RWPE2 (cell line): ENCODE results near the gene ALKBH4.
"Not testable (repeated sequence)": the region's sequence is repeated elsewhere in the genome, so short reads cannot be mapped to it uniquely, and the experiment has no call there.

Experiments used
- ATAC-seq: fragments of 200-7000 bp; cut with Tn5 transposase; 3 replicates; pipeline ENCODE4 v1.9.1; 2021; ENCODE audit warnings: low read depth
- DNase-seq: peaks from one replicate; pipeline ENCODE4 v3.0.0-alpha.2; 2020; ENCODE audit warnings: low spot score
- H3K27ac ChIP-seq: fragments of 450-650 bp; 2 replicates; pipeline ENCODE4 v1.5.1; 2017; ENCODE audit warnings: mild to moderate bottlenecking; ENCODE audit not compliant: poor library complexity, severe bottlenecking
- H3K27me3 ChIP-seq: fragments of 250-450 bp; sonication (Bioruptor Pico); 2 replicates; pipeline ENCODE4 v1.5.1; 2021; ENCODE audit warnings: mild to moderate bottlenecking, moderate library complexity; ENCODE audit not compliant: insufficient read depth, poor library complexity, severe bottlenecking
- H3K36me3 ChIP-seq: fragments of 250-450 bp; sonication (Bioruptor Pico); 2 replicates; pipeline ENCODE4 v1.5.1; 2020; ENCODE audit warnings: low read depth, mild to moderate bottlenecking, moderate library complexity
- H3K4me1 ChIP-seq: fragments of 250-450 bp; sonication (Bioruptor Pico); 2 replicates; pipeline ENCODE4 v1.5.1; 2021; ENCODE audit warnings: mild to moderate bottlenecking, moderate library complexity; ENCODE audit not compliant: insufficient read depth, poor library complexity, severe bottlenecking
- H3K4me3 ChIP-seq: fragments of 250-450 bp; sonication (Bioruptor Pico); 2 replicates; pipeline ENCODE4 v1.5.1; 2021; ENCODE audit warnings: mild to moderate bottlenecking, moderate library complexity; ENCODE audit not compliant: severe bottlenecking
- H3K9me3 ChIP-seq: fragments of 250-450 bp; sonication (Bioruptor Pico); 2 replicates; pipeline ENCODE4 v1.5.1; 2021; ENCODE audit warnings: mild to moderate bottlenecking, moderate library complexity; ENCODE audit not compliant: severe bottlenecking
- CTCF ChIP-seq: fragments of 450-650 bp; IDR thresholded peaks from one replicate; pipeline ENCODE4 v1.5.1; 2017; ENCODE audit warnings: mild to moderate bottlenecking, moderate library complexity; ENCODE audit not compliant: poor library complexity, severe bottlenecking

Gene ALKBH4

GRCh38 chr7:102464577-102465280 lies at the start of gene ALKBH4, which contains the start of gene LRWD1:
Gene ALKBH4, minus strand, starts transcription at chr7:102464863. Its CDS starts 27 bp downstream, at chr7:102464836.
Gene LRWD1, plus strand, starts transcription at chr7:102464984. Its CDS starts 97 bp downstream, at chr7:102465081.
- peak; percentile 20 for TF ChIP-seq CTCF
- DNase-seq, result peak; percentile 90

GRCh38 chr7:102512642-102513221 lies 48.1 kb upstream of the ALKBH4 start:
- not testable (repeated sequence) for H3K27me3 ChIP-seq, H3K4me3 ChIP-seq, H3K4me1 ChIP-seq, ATAC-seq, H3K27ac ChIP-seq, H3K36me3 ChIP-seq, H3K9me3 ChIP-seq
- DNase-seq, result peak; percentile 48

More at GRCh38 chr7:102464577-102465280, at the start of gene ALKBH4, which contains the start of gene LRWD1:
- peak; percentile 86 for ATAC-seq
- Histone ChIP-seq H3K9me3 (no peaks in the 10 kb centered on the region), H3K4me1 (no peaks in the 10 kb centered on the region), H3K27me3 (no peaks in the 10 kb centered on the region), H3K4me3 (peak within 1 kb of the TSS; percentile 86), H3K36me3 (peaks cover 7% of the 10 kb centered on the region), H3K27ac (peak within 1 kb of the TSS; percentile 30)

GRCh38 chr7:102511860-102512522 lies 47.3 kb upstream of the ALKBH4 start:
- H3K27me3 ChIP-seq, H3K27ac ChIP-seq, H3K4me1 ChIP-seq, H3K4me3 ChIP-seq, DNase-seq, H3K9me3 ChIP-seq, H3K36me3 ChIP-seq: not testable (repeated sequence)
- ATAC-seq, result peak; percentile 62

- H3K36me3 ChIP-seq, H3K9me3 ChIP-seq, H3K27me3 ChIP-seq, H3K4me3 ChIP-seq, H3K27ac ChIP-seq, ATAC-seq, H3K4me1 ChIP-seq: not testable (repeated sequence)
- DNase-seq, result peak; percentile 2
Observed at GRCh38 chr7:102510575-102510974, 45.9 kb upstream of the ALKBH4 start.

- not testable (repeated sequence) for H3K9me3 ChIP-seq, H3K4me3 ChIP-seq, H3K27me3 ChIP-seq, ATAC-seq, H3K36me3 ChIP-seq, H3K27ac ChIP-seq, H3K4me1 ChIP-seq
- DNase-seq, result peak; percentile 32
Observed at GRCh38 chr7:102507410-102508088, 42.9 kb upstream of the ALKBH4 start.

GRCh38 chr7:102505298-102506185 lies 40.9 kb upstream of the ALKBH4 start:
- peak; percentile 91 for ATAC-seq
- DNase-seq, result peak; percentile 27
- H3K27ac ChIP-seq, H3K4me3 ChIP-seq, H3K27me3 ChIP-seq, H3K9me3 ChIP-seq, H3K36me3 ChIP-seq, H3K4me1 ChIP-seq: not testable (repeated sequence)

- ATAC-seq, H3K4me3 ChIP-seq, H3K36me3 ChIP-seq, DNase-seq, H3K27ac ChIP-seq, H3K27me3 ChIP-seq, H3K9me3 ChIP-seq, H3K4me1 ChIP-seq: not testable (repeated sequence)
Observed at GRCh38 chr7:102503141-102503540, 38.5 kb upstream of the ALKBH4 start.

- not testable (repeated sequence) for H3K4me1 ChIP-seq, H3K9me3 ChIP-seq, H3K36me3 ChIP-seq, DNase-seq, ATAC-seq, H3K27me3 ChIP-seq, H3K27ac ChIP-seq, H3K4me3 ChIP-seq
Observed at GRCh38 chr7:102498321-102498720, 33.7 kb upstream of the ALKBH4 start.

- DNase-seq, H3K9me3 ChIP-seq, H3K27ac ChIP-seq, H3K4me3 ChIP-seq, ATAC-seq, H3K36me3 ChIP-seq, H3K4me1 ChIP-seq, H3K27me3 ChIP-seq: not testable (repeated sequence)
Observed at GRCh38 chr7:102497308-102497707, 32.6 kb upstream of the ALKBH4 start.
